Thoracic aorta (tissue), 2 donors: ENCODE measurements around the gene MTMR12. TPM values are rescaled to one million over a fixed set of nuclear protein-coding genes. Genes with fewer than 3 reads are reported as not detected.
"Not testable (repeated sequence)": the region's sequence is repeated elsewhere in the genome, so short reads cannot be mapped to it uniquely, and the experiment has no call there.

ENCODE experiments used
- ATAC-seq: fragments of 150-250 bp; one replicate; pipeline ENCODE4 v1.8.0; 2017; ENCODE audit warnings: low read depth; ENCODE audit not compliant: insufficient number of reproducible peaks, low FRiP score
- DNase-seq: peaks from one replicate; pipeline ENCODE4 v3.0.0-alpha.2; 2020; ENCODE audit warnings: low spot score
- H3K27ac ChIP-seq, 2 donors: fragments of 200-600 bp; sonication (generic); 1 replicate in 1 of 2; 2 replicates in 1 of 2; pipeline ENCODE4 v1.5.1; 2016; ENCODE audit warnings: mild to moderate bottlenecking in 2 of 2, moderate library complexity in 2 of 2
- H3K27me3 ChIP-seq: fragments of 200-600 bp; sonication (generic); replicated peaks from 2 replicates; pipeline ENCODE4 v1.6.0; 2016; ENCODE audit warnings: mild to moderate bottlenecking; ENCODE audit not compliant: insufficient read depth
- H3K36me3 ChIP-seq: fragments of 200-600 bp; sonication (generic); one replicate; pipeline ENCODE4 v1.5.1; 2016
- H3K4me1 ChIP-seq, 2 donors: fragments of 200-600 bp; sonication (generic); 1 replicate in 1 of 2; 2 replicates in 1 of 2; pipeline versions ENCODE4 v1.5.1 to v1.6.0; 2016; ENCODE audit warnings: low read depth in 2 of 2, mild to moderate bottlenecking in 1 of 2; ENCODE audit not compliant: control insufficient read depth in 1 of 2
- H3K4me3 ChIP-seq: fragments of 200-600 bp; sonication (generic); 2 replicates; pipeline ENCODE4 v1.5.1; 2016; ENCODE audit warnings: mild to moderate bottlenecking
- H3K9me3 ChIP-seq: fragments of 200-600 bp; sonication (generic); 2 replicates; pipeline ENCODE4 v1.5.1; 2016
- total RNA-seq, 2 donors: library from RNA; depleted of rRNA; stranded (reverse); fragments of >200 nt; gene quantifications; one replicate each; pipeline versions ENCODE4 v1.1.0 to v1.2.3, GENCODE V29; 2016
- TF ChIP-seq, protein P1 (sequence below): fragments of 200-600 bp; sonication (generic); IDR thresholded peaks from one replicate; pipeline ENCODE4 v1.5.1; 2019; ENCODE audit warnings: antibody characterized with exemption

The MTMR12 gene
- total RNA-seq, 2 donors from 2014 or later = 23.6 to 45.0 TPM

DNA sequence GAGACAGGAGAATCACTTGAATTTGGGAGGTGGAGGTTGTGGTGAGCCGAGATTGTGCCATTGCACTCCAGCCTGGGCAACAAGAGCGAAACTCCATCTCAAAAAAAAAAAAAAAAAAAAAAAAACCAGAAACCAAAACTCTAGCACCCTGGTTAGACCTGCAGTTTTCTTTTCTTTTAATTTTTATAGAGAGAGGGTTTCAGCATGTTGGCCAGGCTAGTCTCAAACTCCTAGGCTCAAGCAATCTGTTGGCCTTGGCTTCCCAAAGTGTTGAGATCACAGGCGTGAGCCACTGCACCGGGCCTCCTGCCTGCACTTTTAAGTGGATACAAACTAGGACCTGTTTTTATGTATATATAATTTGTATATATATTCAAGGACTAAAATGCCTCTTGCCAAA is 12.9 kb upstream of the MTMR12 start:
- Histone ChIP-seq H3K9me3 (no peaks in the 10 kb centered on the region), H3K36me3 (no peaks in the 10 kb centered on the region), H3K4me3 (no peak overlapping the region), H3K27me3 (no peaks in the 10 kb centered on the region), H3K4me1 (no peaks in the 10 kb centered on the region), H3K27ac (no peak overlapping the region)
- DNase-seq = no peak
- TF ChIP-seq, protein P1, sequence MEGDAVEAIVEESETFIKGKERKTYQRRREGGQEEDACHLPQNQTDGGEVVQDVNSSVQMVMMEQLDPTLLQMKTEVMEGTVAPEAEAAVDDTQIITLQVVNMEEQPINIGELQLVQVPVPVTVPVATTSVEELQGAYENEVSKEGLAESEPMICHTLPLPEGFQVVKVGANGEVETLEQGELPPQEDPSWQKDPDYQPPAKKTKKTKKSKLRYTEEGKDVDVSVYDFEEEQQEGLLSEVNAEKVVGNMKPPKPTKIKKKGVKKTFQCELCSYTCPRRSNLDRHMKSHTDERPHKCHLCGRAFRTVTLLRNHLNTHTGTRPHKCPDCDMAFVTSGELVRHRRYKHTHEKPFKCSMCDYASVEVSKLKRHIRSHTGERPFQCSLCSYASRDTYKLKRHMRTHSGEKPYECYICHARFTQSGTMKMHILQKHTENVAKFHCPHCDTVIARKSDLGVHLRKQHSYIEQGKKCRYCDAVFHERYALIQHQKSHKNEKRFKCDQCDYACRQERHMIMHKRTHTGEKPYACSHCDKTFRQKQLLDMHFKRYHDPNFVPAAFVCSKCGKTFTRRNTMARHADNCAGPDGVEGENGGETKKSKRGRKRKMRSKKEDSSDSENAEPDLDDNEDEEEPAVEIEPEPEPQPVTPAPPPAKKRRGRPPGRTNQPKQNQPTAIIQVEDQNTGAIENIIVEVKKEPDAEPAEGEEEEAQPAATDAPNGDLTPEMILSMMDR = no peak
- no peak for ATAC-seq

DNA sequence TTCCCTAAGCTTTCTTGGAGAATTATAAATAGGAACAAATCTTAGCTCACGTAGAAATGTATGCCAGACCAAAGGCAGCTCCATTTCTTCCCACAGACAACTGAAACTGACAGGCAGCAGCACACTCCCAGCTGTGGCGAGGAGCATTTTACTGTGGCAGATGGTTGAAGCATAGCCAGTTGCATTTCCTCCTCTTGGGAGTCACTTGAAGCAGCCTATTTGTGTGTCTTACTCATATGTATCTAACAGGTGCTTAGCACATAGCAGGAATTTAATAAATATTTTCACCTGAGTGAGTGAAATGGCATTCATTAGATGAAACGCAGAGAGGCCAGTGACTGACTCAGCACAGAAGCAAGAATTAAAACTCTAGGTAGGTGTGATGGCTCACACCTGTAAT is 12.3 kb upstream of the MTMR12 start:
- ATAC-seq = no peak
- H3K9me3 ChIP-seq = no peaks in the 10 kb centered on the region
- H3K36me3 ChIP-seq = no peaks in the 10 kb centered on the region
- no peak overlapping the region for H3K4me3 ChIP-seq
- no peak for DNase-seq
- TF ChIP-seq, protein P1 = no peak
- no peaks in the 10 kb centered on the region for H3K27me3 ChIP-seq
- H3K27ac ChIP-seq = no peak overlapping the region
- no peaks in the 10 kb centered on the region for H3K4me1 ChIP-seq

DNA sequence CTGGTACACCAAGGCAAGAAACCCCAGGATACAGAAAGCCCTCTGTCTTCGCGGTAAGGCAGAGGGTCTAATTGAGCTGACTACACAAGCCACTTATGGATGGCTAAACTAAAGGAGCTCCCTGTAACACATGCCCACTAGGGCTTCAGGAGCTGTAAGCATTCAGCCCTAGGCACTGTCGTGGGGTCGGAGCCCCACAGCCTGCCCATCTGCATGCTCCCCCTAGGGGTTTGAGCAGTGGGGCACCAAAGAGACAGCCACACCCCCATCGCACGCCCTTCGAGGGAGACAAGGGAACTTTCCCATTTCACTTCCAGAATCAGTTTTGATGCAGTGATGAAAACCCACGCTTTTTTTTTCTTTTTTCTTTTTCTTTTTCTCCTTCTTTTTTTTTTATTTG is 11.0 kb upstream of the MTMR12 start:
- H3K27ac ChIP-seq = no peak overlapping the region
- no peak overlapping the region for H3K4me3 ChIP-seq
- ATAC-seq (no peak), DNase-seq (no peak)
- no peaks in the 10 kb centered on the region for H3K9me3 ChIP-seq
- H3K36me3 ChIP-seq = no peaks in the 10 kb centered on the region
- H3K4me1 ChIP-seq = no peaks in the 10 kb centered on the region
- H3K27me3 ChIP-seq = no peaks in the 10 kb centered on the region
- TF ChIP-seq, protein P1 = no peak

DNA sequence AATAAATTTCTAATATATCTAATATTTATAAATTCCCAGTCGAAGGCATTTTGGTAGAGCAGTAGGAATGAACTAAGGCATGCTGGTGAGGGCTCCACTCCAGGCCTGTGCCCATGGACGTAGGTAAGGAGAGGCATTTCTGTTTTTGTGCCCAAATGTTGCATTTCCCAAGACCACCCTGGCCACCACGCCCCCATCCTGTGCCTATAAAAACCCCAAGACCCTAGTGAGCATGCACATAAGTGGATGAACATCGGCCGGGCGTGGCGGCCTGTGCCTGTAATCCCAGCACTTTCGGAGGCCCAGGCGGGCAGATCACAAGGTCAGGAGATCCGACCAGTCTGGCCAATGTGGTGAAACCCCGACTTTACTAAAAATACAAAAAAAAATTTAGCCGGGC is 10.1 kb upstream of the MTMR12 start:
- H3K27me3 ChIP-seq = no peaks in the 10 kb centered on the region
- no peak overlapping the region for H3K4me3 ChIP-seq
- no peak overlapping the region for H3K27ac ChIP-seq
- H3K36me3 ChIP-seq = no peaks in the 10 kb centered on the region
- TF ChIP-seq, protein P1 = no peak
- no peaks in the 10 kb centered on the region for H3K4me1 ChIP-seq
- no peaks in the 10 kb centered on the region for H3K9me3 ChIP-seq
- DNase-seq = no peak
- no peak for ATAC-seq

DNA sequence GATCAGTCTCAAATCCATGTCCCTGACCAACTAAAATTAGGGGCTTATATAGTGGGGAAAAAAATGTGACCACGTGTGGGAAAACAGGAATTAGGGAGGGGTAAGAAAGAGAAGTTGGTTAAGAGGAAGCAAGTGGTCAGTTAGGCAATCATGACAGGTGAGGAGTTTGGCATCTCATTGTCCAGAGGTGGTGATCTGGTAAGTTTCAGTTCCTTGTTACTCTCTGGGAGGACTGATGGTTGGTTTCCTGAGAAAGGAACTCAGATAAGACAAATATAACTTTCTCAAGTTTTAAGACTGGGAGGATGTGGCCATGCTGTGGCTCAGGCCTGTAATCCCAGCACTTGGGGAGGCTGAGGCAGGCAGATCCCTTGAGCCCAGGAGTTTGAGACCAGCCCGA is 9.0 kb upstream of the MTMR12 start:
- ATAC-seq, H3K4me1 ChIP-seq, H3K27ac ChIP-seq, DNase-seq, H3K4me3 ChIP-seq, H3K36me3 ChIP-seq, H3K9me3 ChIP-seq, H3K27me3 ChIP-seq: not testable (repeated sequence)

DNA sequence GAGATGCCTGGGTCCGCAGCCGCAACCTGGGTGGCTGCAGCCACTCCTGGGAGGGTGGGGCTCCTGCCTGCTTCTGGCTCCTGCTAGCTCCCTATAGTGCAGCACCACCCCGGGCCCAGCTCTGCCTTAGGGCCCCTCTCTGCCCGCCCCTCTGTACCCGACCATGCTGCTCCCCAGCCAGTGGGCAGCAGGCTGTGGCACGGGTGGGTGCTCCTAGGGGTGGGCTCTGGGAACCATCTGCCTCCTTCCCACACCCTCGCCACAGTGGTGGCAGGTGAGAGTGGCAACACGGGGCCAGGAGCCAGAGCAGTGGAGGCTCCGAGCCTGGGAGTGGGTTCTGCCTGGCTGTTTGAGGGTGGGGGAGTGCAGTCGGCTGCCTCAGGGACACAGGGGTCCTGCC is 7.8 kb upstream of the MTMR12 start:
- H3K4me1 ChIP-seq = no peaks in the 10 kb centered on the region
- no peak overlapping the region for H3K27ac ChIP-seq
- no peak overlapping the region for H3K4me3 ChIP-seq
- H3K27me3 ChIP-seq = no peaks in the 10 kb centered on the region
- TF ChIP-seq, protein P1 = no peak
- no peaks in the 10 kb centered on the region for H3K36me3 ChIP-seq
- no peaks in the 10 kb centered on the region for H3K9me3 ChIP-seq
- ATAC-seq = no peak
- DNase-seq = no peak
